Ovary (tissue), 3 donors: Measurements from ENCODE around the gene ADGRA3.

Experiments used
- POLR2A ChIP-seq: fragments of 450-650 bp; IDR thresholded peaks from one replicate; pipeline ENCODE4 v1.6.1; 2017; ENCODE audit warnings: antibody characterized with exemption, mild to moderate bottlenecking, moderate library complexity
- TF ChIP-seq, protein P1 (sequence below), 3 donors: fragments of 450-650 bp in 2 of 3; fragments of 200-600 bp in 1 of 3; IDR thresholded peaks; one replicate each; pipeline versions ENCODE4 v1.5.1 to v1.8.0; 2016 to 2022; ENCODE audit warnings: antibody characterized with exemption in 3 of 3, mild to moderate bottlenecking in 1 of 3
- donor health status: DM: no; HTN: no; CAD: no.

DNA sequence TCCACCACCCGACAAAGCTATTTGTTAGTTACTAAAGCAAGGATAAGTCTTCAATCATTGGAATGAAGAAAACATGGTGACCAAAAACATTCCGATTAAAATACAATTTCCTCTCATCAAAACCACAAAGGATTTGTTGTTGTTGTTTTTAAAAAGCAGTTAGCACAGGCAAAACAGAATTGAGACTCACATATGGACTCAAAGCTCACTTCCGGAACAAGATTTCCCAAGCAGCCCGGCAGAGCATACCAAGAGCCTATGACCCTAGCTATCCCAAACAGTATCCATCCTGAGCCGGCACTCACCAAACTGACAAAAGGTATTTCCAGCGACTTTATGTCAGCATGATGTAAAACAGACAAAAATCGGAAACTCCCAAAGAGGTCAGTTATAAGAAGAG lies 39.9 kb downstream of the ADGRA3 start:
- TF ChIP-seq, protein P1, sequence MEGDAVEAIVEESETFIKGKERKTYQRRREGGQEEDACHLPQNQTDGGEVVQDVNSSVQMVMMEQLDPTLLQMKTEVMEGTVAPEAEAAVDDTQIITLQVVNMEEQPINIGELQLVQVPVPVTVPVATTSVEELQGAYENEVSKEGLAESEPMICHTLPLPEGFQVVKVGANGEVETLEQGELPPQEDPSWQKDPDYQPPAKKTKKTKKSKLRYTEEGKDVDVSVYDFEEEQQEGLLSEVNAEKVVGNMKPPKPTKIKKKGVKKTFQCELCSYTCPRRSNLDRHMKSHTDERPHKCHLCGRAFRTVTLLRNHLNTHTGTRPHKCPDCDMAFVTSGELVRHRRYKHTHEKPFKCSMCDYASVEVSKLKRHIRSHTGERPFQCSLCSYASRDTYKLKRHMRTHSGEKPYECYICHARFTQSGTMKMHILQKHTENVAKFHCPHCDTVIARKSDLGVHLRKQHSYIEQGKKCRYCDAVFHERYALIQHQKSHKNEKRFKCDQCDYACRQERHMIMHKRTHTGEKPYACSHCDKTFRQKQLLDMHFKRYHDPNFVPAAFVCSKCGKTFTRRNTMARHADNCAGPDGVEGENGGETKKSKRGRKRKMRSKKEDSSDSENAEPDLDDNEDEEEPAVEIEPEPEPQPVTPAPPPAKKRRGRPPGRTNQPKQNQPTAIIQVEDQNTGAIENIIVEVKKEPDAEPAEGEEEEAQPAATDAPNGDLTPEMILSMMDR (IDR thresholded peaks at IDR 0.05), result no peak
- TF ChIP-seq POLR2A, result no peak
